HCT116 (cell line): ENCODE measurements around the gene CIB1. TPM values are rescaled to one million over a fixed set of nuclear protein-coding genes. Genes with fewer than 3 reads are reported as not detected.

Source experiments
- ATAC-seq: fragments of 200-7000 bp; cut with Tn5 transposase; 2 replicates; pipeline ENCODE4 v1.9.1; 2020; ENCODE audit warnings: mild to moderate bottlenecking, moderate library complexity
- BruUV-seq: library from RNA; stranded (reverse); fragments of 400-500 nt; replicated peaks from 2 replicates; lab custom pipeline; 2021; lab: Mats Ljungman, UMichigan
- CTCF ChIA-PET: fragments of 300-600 bp; sonication (Branson Sonifier 250); formaldehyde crosslinking; loops from one replicate; lab custom pipeline; 2021; ENCODE audit warnings: antibody characterized with exemption; lab: Charles Lee
- POLR2A ChIA-PET: fragments of 300-600, 350-600 bp; sonication (Branson Sonifier 250); formaldehyde crosslinking; loops from one replicate; lab custom pipeline; 2021; ENCODE audit warnings: antibody characterized with exemption; lab: Charles Lee
- RAD21 ChIA-PET, 2 experiments: fragments of 300-600 bp; sonication (Branson Sonifier 250); formaldehyde crosslinking; loops; one replicate each; lab custom pipeline; 2023; ENCODE audit warnings: low total read pairs in 2 of 2; ENCODE audit not compliant: uncharacterized antibody in 2 of 2, unreplicated experiment in 2 of 2, low non-redundant PET in 1 of 2; lab: Charles Lee
- DNase-seq: peaks from one replicate; pipeline ENCODE4 v3.0.0-alpha.2; 2010; ENCODE audit warnings: low read depth, low spot score
- H2AFZ ChIP-seq: fragments of 200-600 bp; shearing (Covaris generic), sonication (generic); 2 replicates; pipeline ENCODE4 v1.6.1; 2017; ENCODE audit warnings: low read depth, mixed run types, mixed read lengths, antibody characterized with exemption, low read length; ENCODE audit not compliant: poor library complexity, severe bottlenecking
- H3K27ac ChIP-seq: 2 replicates; pipeline ENCODE4 v1.5.1; 2012; ENCODE audit warnings: low read depth, low read length
- H3K27me3 ChIP-seq: fragments of 200-600 bp; sonication (generic); 2 replicates; pipeline ENCODE4 v1.6.1; 2016; ENCODE audit warnings: mixed run types, low read length, mixed read lengths; ENCODE audit not compliant: insufficient read depth
- H3K36me3 ChIP-seq, 2 experiments: fragments of 200-500 bp in 1 of 2; fragments of 200-600 bp in 1 of 2; sonication (Bioruptor generic) in 1 of 2; sonication (generic) in 1 of 2; 2 replicates each; pipeline versions ENCODE4 v1.5.1 to v1.6.1; 2014 to 2016; ENCODE audit warnings: low read length in 2 of 2, inconsistent platforms in 1 of 2, mixed read lengths in 1 of 2, mixed run types in 1 of 2; ENCODE audit not compliant: insufficient read depth in 2 of 2, control insufficient read depth in 1 of 2
- H3K4me1 ChIP-seq, 2 experiments: fragments of 200-600 bp in 1 of 2; sonication (generic) in 1 of 2; 2 replicates each; pipeline versions ENCODE4 v1.5.1 to v1.6.1; 2012 to 2017; ENCODE audit warnings: low read length in 2 of 2, inconsistent platforms in 1 of 2, mild to moderate bottlenecking in 1 of 2, mixed read lengths in 1 of 2, mixed run types in 1 of 2, moderate library complexity in 1 of 2; ENCODE audit not compliant: insufficient read depth in 2 of 2, control insufficient read depth in 1 of 2
- H3K4me2 ChIP-seq: fragments of 200-600 bp; sonication (generic); 2 replicates; pipeline ENCODE4 v1.6.1; 2017; ENCODE audit warnings: mixed run types, low read length, mixed read lengths
- H3K4me3 ChIP-seq, 2 experiments: fragments of 200-600 bp in 1 of 2; sonication (generic) in 1 of 2; replicated peaks in 1 of 2; 2 replicates each; pipeline ENCODE4 v1.5.1; 2011 to 2016; ENCODE audit warnings: low read length in 2 of 2, control low read depth in 1 of 2, low read depth in 1 of 2, mild to moderate bottlenecking in 1 of 2, mixed read lengths in 1 of 2, mixed run types in 1 of 2
- H3K79me2 ChIP-seq: fragments of 200-600 bp; sonication (generic); 2 replicates; pipeline ENCODE4 v1.6.1; 2017; ENCODE audit warnings: mild to moderate bottlenecking, mixed run types, low read length, moderate library complexity, mixed read lengths; ENCODE audit not compliant: insufficient read depth
- H3K9ac ChIP-seq: fragments of 200-600 bp; sonication (generic); 2 replicates; pipeline ENCODE4 v1.6.1; 2016; ENCODE audit warnings: low read length, mixed read lengths
- H3K9me2 ChIP-seq: fragments of 200-600 bp; sonication (generic), shearing (Covaris generic); 2 replicates; pipeline ENCODE4 v1.6.1; 2017; ENCODE audit warnings: mixed run types, mild to moderate bottlenecking, moderate library complexity; ENCODE audit not compliant: insufficient read depth
- H3K9me3 ChIP-seq, 2 experiments: fragments of 200-500 bp in 1 of 2; fragments of 200-600 bp in 1 of 2; sonication (Bioruptor generic) in 1 of 2; sonication (generic) in 1 of 2; 2 replicates each; pipeline ENCODE4 v1.6.1; 2014 to 2017; ENCODE audit warnings: low read length in 2 of 2, mixed read lengths in 2 of 2, inconsistent platforms in 1 of 2, low read depth in 1 of 2, mild to moderate bottlenecking in 1 of 2, mixed run types in 1 of 2, moderate library complexity in 1 of 2; ENCODE audit not compliant: control insufficient read depth in 1 of 2, insufficient read depth in 1 of 2
- H4K20me1 ChIP-seq: fragments of 200-600 bp; sonication (generic), shearing (Covaris generic); 2 replicates; pipeline ENCODE4 v1.6.1; 2017; ENCODE audit warnings: mixed run types, mild to moderate bottlenecking, moderate library complexity; ENCODE audit not compliant: insufficient read depth
- CBX3 ChIP-seq: IDR thresholded peaks from 2 replicates; pipeline ENCODE4 v1.6.1; 2012; ENCODE audit warnings: low read depth
- CTCF ChIP-seq, 3 experiments: fragments of 200-600 bp in 1 of 3; sonication (generic) in 1 of 3; IDR thresholded peaks in 2 of 3; conservative IDR thresholded peaks in 1 of 3; 2 replicates each; pipeline ENCODE4 v1.5.1; 2012 to 2017; ENCODE audit warnings: low read depth in 2 of 3, low read length in 2 of 3, antibody characterized with exemption in 1 of 3, borderline replicate concordance in 1 of 3, control low read depth in 1 of 3, mild to moderate bottlenecking in 1 of 3, mixed read lengths in 1 of 3, mixed run types in 1 of 3, moderate library complexity in 1 of 3; ENCODE audit not compliant: insufficient read depth in 1 of 3
- ELF1 ChIP-seq: IDR thresholded peaks from 2 replicates; pipeline ENCODE4 v1.6.1; 2012; ENCODE audit warnings: low read depth, borderline replicate concordance
- FOSL1 ChIP-seq: IDR thresholded peaks from 2 replicates; pipeline ENCODE4 v1.6.1; 2012; ENCODE audit warnings: low read depth
- POLR2AphosphoS5 ChIP-seq: IDR thresholded peaks from 2 replicates; pipeline ENCODE4 v1.6.1; 2011; ENCODE audit warnings: mild to moderate bottlenecking, low read depth, low read length, moderate library complexity
- intact Hi-C: fragments of 100-400 bp; cut with micrococcal nuclease; formaldehyde crosslinking; loops from 2 replicates; pipeline ENCODE4 v1.10.0; 2022
- total RNA-seq: library from RNA; stranded (reverse); gene quantifications from one replicate; pipeline ENCODE4 v1.2.1, GENCODE V29; 2021; ENCODE audit not compliant: unreplicated experiment
- TF ChIP-seq, protein P1 (sequence below): IDR thresholded peaks from 2 replicates; pipeline ENCODE4 v1.6.1; 2012

CIB1 gene
- total RNA-seq, 1 experiment from 2014 or later: 92.7 TPM

- TF ChIP-seq CBX3: no peak
- TF ChIP-seq ELF1: no peak
- TF ChIP-seq FOSL1: no peak
- TF ChIP-seq, protein P1, sequence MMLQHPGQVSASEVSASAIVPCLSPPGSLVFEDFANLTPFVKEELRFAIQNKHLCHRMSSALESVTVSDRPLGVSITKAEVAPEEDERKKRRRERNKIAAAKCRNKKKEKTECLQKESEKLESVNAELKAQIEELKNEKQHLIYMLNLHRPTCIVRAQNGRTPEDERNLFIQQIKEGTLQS: no peak
- peak; percentile 60 for TF ChIP-seq POLR2AphosphoS5
- TF ChIP-seq CTCF (IDR thresholded peaks at IDR 0.05 in 2 of 3, conservative IDR thresholded peaks at IDR 0.05 in 1 of 3; ENCODE audit: borderline replicate concordance in 1 of 3, insufficient read depth in 1 of 3, low read depth in 2 of 3, low read length in 2 of 3): no peak
- Histone ChIP-seq H3K4me2 (peak overlapping the region; percentile 85), H3K27ac (peak overlapping the region; percentile 99), H2AFZ (no peak overlapping the region), H3K36me3 (peaks cover 0 to 6% of the 10 kb centered on the region in 2 experiments; a peak in 1 of 4 replicates), H3K79me2 (peaks cover 79% of the 10 kb centered on the region), H3K4me1 (peaks cover 55 to 75% of the 10 kb centered on the region in 2 experiments), H3K27me3 (no peaks in the 10 kb centered on the region), H3K9me2 (no peaks in the 10 kb centered on the region), H3K4me3 (peak overlapping the region; percentile 33 to 52), H3K9me3 (no peaks in the 10 kb centered on the region), H4K20me1 (no peaks in the 10 kb centered on the region), H3K9ac (peak overlapping the region; percentile 74)
- TSS peak; percentile 16 for BruUV-seq
- POLR2A ChIA-PET: interaction anchor here (1.1 to 1.2 kb wide), 2 partner anchors 12 to 20 kb away, joined by 3 to 4 read pairs; partner anchors contain the start of gene SEMA4B
- no peak for DNase-seq
- intact Hi-C loops: loop anchor here (1.0 to 10.0 kb wide), 2 partner anchors 47 to 468 kb away; no protein-coding TSS in a partner anchor
- CTCF ChIA-PET: interaction anchor here (1.1 kb wide), 1 partner anchor 9 kb away, joined by 9 read pairs; no protein-coding TSS in a partner anchor
- ATAC-seq: peak; percentile 43
- RAD21 ChIA-PET: interaction anchor here (0.9 to 1.5 kb wide), 2 partner anchors 28 to 47 kb away, joined by 3 to 5 read pairs; no protein-coding TSS in a partner anchor
These were observed 21.3 kb downstream of the CIB1 start for GRCh38 chr15:90212221-90213098.
